ENCODE results near the gene VEZT. TPM values are rescaled to one million over a fixed set of nuclear protein-coding genes. Genes with fewer than 3 reads are reported as not detected.

The VEZT gene
- total RNA-seq, 1 experiment from 2014 or later = 77.4 TPM

DNA sequence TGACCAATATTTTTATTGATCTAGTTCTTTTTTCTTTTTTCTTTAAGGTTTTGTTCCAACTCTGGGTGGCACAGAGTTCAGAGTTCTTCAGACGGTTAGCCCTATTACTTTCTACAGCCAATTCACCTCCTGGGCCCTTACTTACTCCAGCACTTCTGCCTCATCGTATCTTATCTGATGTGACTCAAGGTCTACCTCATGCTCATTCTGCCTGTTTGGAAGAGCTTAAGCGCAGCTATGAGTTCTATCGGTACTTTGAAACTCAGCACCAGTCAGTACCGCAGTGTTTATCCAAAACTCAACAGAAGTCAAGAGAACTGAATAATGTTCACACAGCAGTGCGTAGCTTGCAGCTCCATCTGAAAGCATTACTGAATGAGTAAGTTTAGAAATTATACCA is 64.7 kb downstream of the VEZT start:
- intact Hi-C loops (cut with micrococcal nuclease; ENCODE audit: unreplicated experiment) = no loop called here
- Histone ChIP-seq H3K9me3 (no peaks in the 10 kb centered on the region), H3K36me3 (ENCODE audit: control insufficient read depth, insufficient read depth, low read length) (no peaks in the 10 kb centered on the region), H3K27me3 (replicated peaks; ENCODE audit: control insufficient read depth, insufficient read depth, low read length) (no peaks in the 10 kb centered on the region), H3K4me3 (ENCODE audit: low read depth, low read length) (no peak overlapping the region), H3K4me1 (peaks cover 12% of the 10 kb centered on the region)
- Mint-ChIP-seq H3K27me3 (ENCODE audit: insufficient read depth, unreplicated experiment) (no peaks in the 10 kb centered on the region), H3K4me1 (ENCODE audit: low read depth, unreplicated experiment) (peaks cover 6% of the 10 kb centered on the region), H3K36me3 (ENCODE audit: insufficient read depth, unreplicated experiment) (peaks cover 64% of the 10 kb centered on the region), H3K4me3 (ENCODE audit: unreplicated experiment) (no peak overlapping the region), H3K9me3 (ENCODE audit: unreplicated experiment) (no peaks in the 10 kb centered on the region), H3K27ac (ENCODE audit: unreplicated experiment) (no peak overlapping the region)
- ChIA-PET POLR2A (no interaction called here), CTCF (no interaction called here)
- DNase-seq = no peak
- no TSS peak for BruUV-seq (replicated peaks)
- TF ChIP-seq, protein P1, sequence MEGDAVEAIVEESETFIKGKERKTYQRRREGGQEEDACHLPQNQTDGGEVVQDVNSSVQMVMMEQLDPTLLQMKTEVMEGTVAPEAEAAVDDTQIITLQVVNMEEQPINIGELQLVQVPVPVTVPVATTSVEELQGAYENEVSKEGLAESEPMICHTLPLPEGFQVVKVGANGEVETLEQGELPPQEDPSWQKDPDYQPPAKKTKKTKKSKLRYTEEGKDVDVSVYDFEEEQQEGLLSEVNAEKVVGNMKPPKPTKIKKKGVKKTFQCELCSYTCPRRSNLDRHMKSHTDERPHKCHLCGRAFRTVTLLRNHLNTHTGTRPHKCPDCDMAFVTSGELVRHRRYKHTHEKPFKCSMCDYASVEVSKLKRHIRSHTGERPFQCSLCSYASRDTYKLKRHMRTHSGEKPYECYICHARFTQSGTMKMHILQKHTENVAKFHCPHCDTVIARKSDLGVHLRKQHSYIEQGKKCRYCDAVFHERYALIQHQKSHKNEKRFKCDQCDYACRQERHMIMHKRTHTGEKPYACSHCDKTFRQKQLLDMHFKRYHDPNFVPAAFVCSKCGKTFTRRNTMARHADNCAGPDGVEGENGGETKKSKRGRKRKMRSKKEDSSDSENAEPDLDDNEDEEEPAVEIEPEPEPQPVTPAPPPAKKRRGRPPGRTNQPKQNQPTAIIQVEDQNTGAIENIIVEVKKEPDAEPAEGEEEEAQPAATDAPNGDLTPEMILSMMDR (IDR thresholded peaks at IDR 0.05; ENCODE audit: insufficient read depth in 1 of 2, low read depth in 1 of 2, low read length in 1 of 2, severe bottlenecking in 1 of 2, unreplicated experiment in 1 of 2) = no peak

GRCh38 chr12:95283371-95283770 is 65.8 kb downstream of the VEZT start:
- Histone ChIP-seq H3K27me3 (replicated peaks; ENCODE audit: control insufficient read depth, insufficient read depth, low read length) (no peaks in the 10 kb centered on the region), H3K36me3 (ENCODE audit: control insufficient read depth, insufficient read depth, low read length) (no peaks in the 10 kb centered on the region), H3K4me3 (ENCODE audit: low read depth, low read length) (no peak overlapping the region), H3K4me1 (peaks cover 12% of the 10 kb centered on the region), H3K9me3 (no peaks in the 10 kb centered on the region)
- Mint-ChIP-seq H3K27me3 (ENCODE audit: insufficient read depth, unreplicated experiment) (no peaks in the 10 kb centered on the region), H3K4me3 (ENCODE audit: unreplicated experiment) (no peak overlapping the region), H3K4me1 (ENCODE audit: low read depth, unreplicated experiment) (peaks cover 6% of the 10 kb centered on the region), H3K9me3 (ENCODE audit: unreplicated experiment) (no peaks in the 10 kb centered on the region), H3K27ac (ENCODE audit: unreplicated experiment) (no peak overlapping the region), H3K36me3 (ENCODE audit: insufficient read depth, unreplicated experiment) (peaks cover 63% of the 10 kb centered on the region)
- no TSS peak for BruUV-seq (replicated peaks)
- CTCF ChIA-PET = no interaction called here
- TF ChIP-seq, protein P1 (IDR thresholded peaks at IDR 0.05; ENCODE audit: insufficient read depth in 1 of 2, low read depth in 1 of 2, low read length in 1 of 2, severe bottlenecking in 1 of 2, unreplicated experiment in 1 of 2) = no peak
- POLR2A ChIA-PET = no interaction called here
- intact Hi-C loops (cut with micrococcal nuclease; ENCODE audit: unreplicated experiment) = no loop called here
- no peak for DNase-seq

DNA sequence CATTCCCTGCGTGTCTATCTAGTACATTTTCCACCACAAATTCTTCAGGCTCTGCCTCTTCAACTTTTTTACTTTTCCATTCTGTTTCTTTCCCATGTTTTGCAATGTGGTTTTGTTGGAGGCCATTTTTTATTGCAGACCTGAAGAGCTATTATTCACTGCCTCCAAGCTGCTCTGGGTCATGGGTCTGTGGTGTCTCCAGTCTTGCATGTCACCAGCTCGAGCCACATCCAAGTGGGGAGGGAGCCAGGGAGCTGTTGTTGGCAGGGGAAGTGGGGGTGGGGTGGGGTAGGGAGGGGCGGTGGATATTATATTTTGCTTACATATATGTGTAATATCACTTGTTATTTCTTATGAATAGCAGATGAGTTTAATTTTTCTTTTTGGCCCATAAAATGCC is 69.1 kb downstream of the VEZT start:
- ChIA-PET CTCF (no interaction called here), POLR2A (no interaction called here)
- Mint-ChIP-seq H3K4me1 (ENCODE audit: low read depth, unreplicated experiment) (no peaks in the 10 kb centered on the region), H3K9me3 (ENCODE audit: unreplicated experiment) (no peaks in the 10 kb centered on the region), H3K27me3 (ENCODE audit: insufficient read depth, unreplicated experiment) (no peaks in the 10 kb centered on the region), H3K27ac (ENCODE audit: unreplicated experiment) (no peak overlapping the region), H3K4me3 (ENCODE audit: unreplicated experiment) (no peak overlapping the region), H3K36me3 (ENCODE audit: insufficient read depth, unreplicated experiment) (peaks cover 52% of the 10 kb centered on the region)
- Histone ChIP-seq H3K4me1 (no peaks in the 10 kb centered on the region), H3K4me3 (ENCODE audit: low read depth, low read length) (no peak overlapping the region), H3K27me3 (replicated peaks; ENCODE audit: control insufficient read depth, insufficient read depth, low read length) (no peaks in the 10 kb centered on the region), H3K9me3 (no peaks in the 10 kb centered on the region), H3K36me3 (ENCODE audit: control insufficient read depth, insufficient read depth, low read length) (no peaks in the 10 kb centered on the region; the same call in 1 of the 2 replicates)
- intact Hi-C loops (cut with micrococcal nuclease; ENCODE audit: unreplicated experiment) = no loop called here
- TF ChIP-seq, protein P1 (IDR thresholded peaks at IDR 0.05; ENCODE audit: insufficient read depth in 1 of 2, low read depth in 1 of 2, low read length in 1 of 2, severe bottlenecking in 1 of 2, unreplicated experiment in 1 of 2) = no peak
- no TSS peak for BruUV-seq (replicated peaks)
- no peak for DNase-seq
